Muscle of leg (tissue), 9 donors: ENCODE results near the gene SH2D7. TPM values are rescaled to one million over a fixed set of nuclear protein-coding genes. Genes with fewer than 3 reads are reported as not detected.

ENCODE experiments used
- polyA plus RNA-seq, 8 donors: library from polyadenylated mRNA; unstranded; fragments of 120-200 nt; gene quantifications; one replicate each; pipeline versions ENCODE4 v1.2.1 to v1.2.3, GENCODE V29; 2013; ENCODE audit warnings: inconsistent platforms in 1 of 8, low replicate concordance in 1 of 8; ENCODE audit not compliant: insufficient read length in 8 of 8, insufficient read depth in 1 of 8
- total RNA-seq: library from RNA; stranded (reverse); fragments of 120-200 nt; gene quantifications from one replicate; pipeline ENCODE4 v1.2.4, GENCODE V29; 2013

Gene SH2D7
- total and polyA plus RNA-seq, 9 donors: 0.06 to 0.36 (median 0.13) TPM; not detected in 1

Other genes with a start within 250 kb of the SH2D7 start
- 30.0 TPM for gene TBC1D2B, start 14.8 kb upstream of the SH2D7 start, total RNA-seq
- gene TBC1D2B, start 14.8 kb upstream of the SH2D7 start, polyA plus RNA-seq: 10 to 100 TPM; 21.5 to 38.4 (median 29.3) TPM
- 15.5 TPM for gene CIB2, start 38.9 kb downstream of the SH2D7 start, total RNA-seq
- 10 to 100 TPM; 12.7 to 31.6 (median 17.2) TPM for gene CIB2, start 38.9 kb downstream of the SH2D7 start, polyA plus RNA-seq
- gene IDH3A, start 56.8 kb downstream of the SH2D7 start, total RNA-seq: 25.3 TPM
- 10 to 100 TPM; 31.3 to 50.1 (median 35.6) TPM for gene IDH3A, start 56.8 kb downstream of the SH2D7 start, polyA plus RNA-seq
- gene ACSBG1, start 142.0 kb downstream of the SH2D7 start, total RNA-seq: 0.22 TPM
- 1 to 10 TPM in 1 of 8 donors, under 1 TPM in 7; 0.44 to 2.1 (median 0.58) TPM for gene ACSBG1, start 142.0 kb downstream of the SH2D7 start, polyA plus RNA-seq
- gene DNAJA4, start 172.0 kb downstream of the SH2D7 start, total RNA-seq: 27.8 TPM
- 100 to 1,000 TPM in 1 of 8 donors, 10 to 100 TPM in 7; 57.8 to 103 (median 78.2) TPM for gene DNAJA4, start 172.0 kb downstream of the SH2D7 start, polyA plus RNA-seq
- gene SKIC8, start 207.0 kb downstream of the SH2D7 start, total RNA-seq: 53.8 TPM
- 10 to 100 TPM; 50.2 to 65.0 (median 56.6) TPM for gene SKIC8, start 207.0 kb downstream of the SH2D7 start, polyA plus RNA-seq
- 69.1 TPM for gene CRABP1, start 247.8 kb downstream of the SH2D7 start, total RNA-seq
- gene CRABP1, start 247.8 kb downstream of the SH2D7 start, polyA plus RNA-seq: 100 to 1,000 TPM in 2 of 8 donors, 10 to 100 TPM in 6; 16.3 to 159 (median 63.7) TPM